ENCODE results near the gene LRMDA. TPM values are rescaled to one million over a fixed set of nuclear protein-coding genes. Genes with fewer than 3 reads are reported as not detected.

The LRMDA gene
- total and polyA plus RNA-seq, 10 of the 15 experiments (the other 5 are each of a cell fraction or from before 2014, with no cell fraction given): 0.07 to 0.54 (median 0.29) TPM; not detected in 4

GRCh38 chr10:75402486-75403143, 28.8 kb upstream of the LRMDA start:
- CTCF ChIA-PET: interaction anchor here (1.1 to 5.7 kb wide), 12 partner anchors 11 to 902 kb away, joined by 3 to 38 read pairs (median 4); partner anchors contain the start of gene LRMDA
- Histone ChIP-seq H3K27ac (ENCODE audit: control insufficient read depth, insufficient read depth) (no peak overlapping the region), H3K4me2 (ENCODE audit: control insufficient read depth, insufficient read depth) (peak overlapping the region; percentile 82), H4K20me1 (ENCODE audit: control insufficient read depth, insufficient read depth) (no peaks in the 10 kb centered on the region), H3K4me1 (ENCODE audit: control insufficient read depth, insufficient read depth, low read length) (no peaks in the 10 kb centered on the region; the same call in 1 of the 2 replicates), H3K27me3 (replicated peaks in 1 of 2; ENCODE audit: control insufficient read depth in 2 of 2, insufficient read depth in 2 of 2, low read length in 1 of 2) (peaks cover 8 to 10% of the 10 kb centered on the region in 2 experiments), H3K4me3 (peak overlapping the region; percentile 55; the same call in 1 of the 2 replicates), H3K9ac (ENCODE audit: control insufficient read depth, insufficient read depth, low read length) (no peak overlapping the region), H2AFZ (ENCODE audit: control insufficient read depth, low read depth, low read length) (peak overlapping the region; percentile 13; the same call in 1 of the 2 replicates), H3K9me3 (replicated peaks; ENCODE audit: control insufficient read depth, insufficient read depth, low read length) (no peaks in the 10 kb centered on the region; the same call in 2 of the 3 replicates), H3K79me2 (ENCODE audit: control insufficient read depth, insufficient read depth, low read length) (no peaks in the 10 kb centered on the region), H3K36me3 (ENCODE audit: control insufficient read depth in 2 of 2, insufficient read depth in 2 of 2, low read length in 1 of 2) (no peaks in the 10 kb centered on the region)
- SMC1A ChIA-PET (ENCODE audit: uncharacterized antibody, unreplicated experiment): interaction anchor here (0.6 to 4.3 kb wide), 20 partner anchors 14 to 910 kb away, joined by 3 to 19 read pairs (median 4); partner anchors contain the start of gene LRMDA
- ATAC-seq: peak; percentile 40
- DNase-seq (ENCODE audit: low read depth, low spot score): no peak
- RAD21 ChIA-PET (ENCODE audit: unreplicated experiment): interaction anchor here (0.6 to 3.9 kb wide), 28 partner anchors 7 to 901 kb away, joined by 3 to 38 read pairs (median 5); no protein-coding TSS in a partner anchor
- intact Hi-C loops (cut with micrococcal nuclease; ENCODE audit: unreplicated experiment): loop anchor here (5.0 to 10.0 kb wide), 4 partner anchors 140 to 902 kb away; no protein-coding TSS in a partner anchor
- no peak for FAIRE-seq
- WGBS (ENCODE audit: insufficient coverage, insufficient replicate concordance, low lambda C conversion rate, missing lambda C conversion rate): 11% methylated on average over 36 of the region's 42 CpGs
- in situ Hi-C loops (cut with MboI): no loop called here
- POLR2A ChIA-PET: interaction anchor here (0.6 to 1.1 kb wide), 9 partner anchors 27 to 684 kb away, joined by 3 to 6 read pairs (median 3); no protein-coding TSS in a partner anchor
- BruUV-seq (replicated peaks): no TSS peak
- TF ChIP-seq SKIL (IDR thresholded peaks at IDR 0.05; ENCODE audit: low read depth, poor library complexity, severe bottlenecking): no peak
- no peak for TF ChIP-seq JUNB (IDR thresholded peaks at IDR 0.05)
- no peak for TF ChIP-seq E4F1 (IDR thresholded peaks at IDR 0.05; ENCODE audit: borderline replicate concordance, partially characterized antibody)
- no peak for TF ChIP-seq RBBP5 (conservative IDR thresholded peaks at IDR 0.05)
- TF ChIP-seq NFYA (IDR thresholded peaks at IDR 0.05; ENCODE audit: borderline replicate concordance, low read depth, low read length): no peak
- no peak for TF ChIP-seq YY1 (IDR thresholded peaks at IDR 0.05; ENCODE audit: low read depth, low read length)
- TF ChIP-seq SMAD1 (IDR thresholded peaks at IDR 0.05; ENCODE audit: low read depth, partially characterized antibody): no peak
- no peak for TF ChIP-seq EP300 (IDR thresholded peaks at IDR 0.05; ENCODE audit: borderline replicate concordance in 1 of 2, control insufficient read depth in 1 of 2, low read depth in 2 of 2, low read length in 2 of 2)
- TF ChIP-seq CTCF (IDR thresholded peaks at IDR 0.05 in 2 of 3, conservative IDR thresholded peaks at IDR 0.05 in 1 of 3; ENCODE audit: control insufficient read depth in 2 of 3, extremely low read depth in 1 of 3, insufficient read depth in 1 of 3, low read depth in 3 of 3, low read length in 3 of 3): no peak
- no peak for TF ChIP-seq PAX8 (IDR thresholded peaks at IDR 0.05)

All from GM12878 (cell line).